CD4-positive, alpha-beta T cell treated with Interferon alpha-2 for 1 hour (primary cell): ENCODE data around the gene C1orf35.

Source experiments
- DNase-seq, 2 donors: peaks; one replicate each; pipeline ENCODE4 v3.0.0-alpha.2; 2020 to 2022

C1orf35 gene

GRCh38 chr1:228062085-228062791 is 40.9 kb downstream of the C1orf35 start:
- no peak for DNase-seq

- DNase-seq: no peak
Observed at GRCh38 chr1:228061411-228062084, 41.6 kb downstream of the C1orf35 start.

GRCh38 chr1:228060458-228061190 is 42.5 kb downstream of the C1orf35 start:
- DNase-seq: no peak

DNA sequence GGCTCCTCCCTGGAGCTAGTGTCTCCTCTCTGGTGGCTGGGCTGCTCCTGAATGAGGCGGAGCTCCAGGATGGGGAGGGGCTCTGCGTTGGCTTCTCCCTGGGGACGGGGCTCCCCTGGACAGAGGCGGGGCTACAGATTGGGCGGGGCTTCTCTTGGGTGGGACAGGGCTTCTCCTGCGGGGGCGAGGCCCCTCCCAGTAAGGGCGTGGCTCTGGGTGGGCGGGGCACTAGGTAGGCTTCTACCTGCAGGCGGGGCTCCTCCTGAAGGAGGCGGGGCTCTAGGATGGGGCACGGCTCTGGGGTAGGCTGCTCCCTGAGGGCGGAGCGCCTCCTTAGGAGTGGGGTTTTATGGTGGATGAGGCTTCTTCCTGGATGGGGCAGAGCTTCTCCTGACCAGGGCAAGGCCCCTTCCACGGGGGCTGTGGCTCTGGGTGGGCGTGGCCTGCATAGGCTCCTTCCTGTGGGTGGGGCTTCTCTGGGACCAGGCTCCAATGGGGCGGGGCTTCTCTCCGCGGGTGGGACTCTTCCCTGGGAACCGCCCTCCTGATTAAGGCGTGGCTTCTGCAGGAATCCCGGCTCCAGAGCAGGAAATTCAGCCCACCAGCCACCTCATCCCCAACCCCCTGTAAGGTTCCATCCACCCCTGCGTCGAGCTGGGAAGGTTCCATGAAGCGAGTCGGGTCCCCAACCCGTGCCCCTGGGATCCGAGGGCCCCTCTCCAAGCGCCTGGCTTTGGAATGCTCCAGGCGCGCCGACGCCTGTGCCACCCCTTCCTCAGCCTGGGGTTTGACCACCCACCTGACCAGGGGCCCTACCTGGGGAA is 43.3 kb downstream of the C1orf35 start:
- peak; percentile 77 to 84 for DNase-seq

DNA sequence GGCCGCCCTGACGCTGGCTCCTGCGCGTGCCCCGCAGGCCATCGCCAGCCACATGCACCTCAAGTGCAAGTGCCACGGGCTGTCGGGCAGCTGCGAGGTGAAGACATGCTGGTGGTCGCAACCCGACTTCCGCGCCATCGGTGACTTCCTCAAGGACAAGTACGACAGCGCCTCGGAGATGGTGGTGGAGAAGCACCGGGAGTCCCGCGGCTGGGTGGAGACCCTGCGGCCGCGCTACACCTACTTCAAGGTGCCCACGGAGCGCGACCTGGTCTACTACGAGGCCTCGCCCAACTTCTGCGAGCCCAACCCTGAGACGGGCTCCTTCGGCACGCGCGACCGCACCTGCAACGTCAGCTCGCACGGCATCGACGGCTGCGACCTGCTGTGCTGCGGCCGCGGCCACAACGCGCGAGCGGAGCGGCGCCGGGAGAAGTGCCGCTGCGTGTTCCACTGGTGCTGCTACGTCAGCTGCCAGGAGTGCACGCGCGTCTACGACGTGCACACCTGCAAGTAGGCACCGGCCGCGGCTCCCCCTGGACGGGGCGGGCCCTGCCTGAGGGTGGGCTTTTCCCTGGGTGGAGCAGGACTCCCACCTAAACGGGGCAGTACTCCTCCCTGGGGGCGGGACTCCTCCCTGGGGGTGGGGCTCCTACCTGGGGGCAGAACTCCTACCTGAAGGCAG is 44.0 kb downstream of the C1orf35 start:
- peak; percentile 57 to 66 for DNase-seq

DNA sequence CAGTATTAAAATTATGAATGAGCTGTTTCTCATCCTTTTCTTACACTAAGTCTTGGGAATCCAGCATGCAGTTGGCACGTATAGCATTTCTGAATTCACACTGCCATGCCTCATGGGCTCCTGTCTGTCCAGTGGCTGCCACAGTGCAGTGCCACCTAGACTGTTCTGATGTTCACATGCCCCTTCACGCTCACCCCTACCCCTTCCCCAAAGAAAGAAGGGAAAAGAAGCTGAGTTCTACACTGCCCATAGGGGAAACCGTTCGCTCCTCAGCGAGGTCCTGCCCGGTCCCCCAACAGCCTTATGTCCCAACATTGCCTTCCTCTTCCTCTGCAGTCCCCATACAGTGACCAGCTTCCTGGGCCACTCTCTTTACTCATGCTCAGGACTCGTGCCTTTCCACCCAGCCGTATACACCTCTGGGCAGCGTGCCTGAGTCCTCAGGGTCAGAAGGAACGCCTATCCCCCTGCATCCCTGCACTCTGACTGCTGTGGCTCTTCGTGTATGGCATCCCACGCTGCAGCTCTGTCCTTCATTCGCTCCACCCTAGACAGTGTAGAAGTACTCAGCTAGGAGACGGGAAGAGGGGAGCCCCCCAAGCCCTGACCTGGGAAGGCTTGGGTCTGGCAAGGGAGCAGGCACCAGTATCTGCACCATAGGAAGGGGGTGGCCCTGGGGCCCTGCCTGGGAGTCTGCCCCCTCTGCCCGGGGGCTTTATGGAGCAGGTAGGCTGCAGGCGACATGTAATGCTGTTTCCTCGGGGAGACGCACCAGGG is 44.8 kb downstream of the C1orf35 start:
- no peak for DNase-seq
